GM23338 (cell line): ENCODE measurements around the gene SLC6A18. TPM values are rescaled to one million over a fixed set of nuclear protein-coding genes. Genes with fewer than 3 reads are reported as not detected.

Source experiments
- ATAC-seq: fragments of 200-7000 bp; cut with Tn5 transposase; 3 replicates; pipeline ENCODE4 v1.9.1; 2020
- DNase-seq: peaks from one replicate; pipeline ENCODE4 v3.0.0-alpha.2; 2015; ENCODE audit warnings: low spot score
- H2AFZ ChIP-seq: fragments of 200-600 bp; sonication (generic); 2 replicates; pipeline ENCODE4 v1.8.0; 2016; ENCODE audit warnings: antibody characterized with exemption, mild to moderate bottlenecking, moderate library complexity
- H3F3A ChIP-seq: fragments of 200-600 bp; sonication (generic); replicated peaks from 2 replicates; pipeline ENCODE4 v1.8.0; 2017; ENCODE audit warnings: antibody characterized with exemption, mixed run types, low read depth
- H3K27ac ChIP-seq: fragments of 200-600 bp; sonication (generic); 2 replicates; pipeline ENCODE4 v1.6.1; 2016; ENCODE audit warnings: low read depth
- H3K27me3 ChIP-seq: fragments of 200-600 bp; sonication (generic); 2 replicates; pipeline ENCODE4 v1.8.0; 2016; ENCODE audit warnings: mild to moderate bottlenecking, mixed run types, moderate library complexity; ENCODE audit not compliant: insufficient read depth
- H3K36me3 ChIP-seq: fragments of 200-600 bp; sonication (generic); 2 replicates; pipeline ENCODE4 v1.8.0; 2016; ENCODE audit warnings: mild to moderate bottlenecking; ENCODE audit not compliant: insufficient read depth
- H3K4me1 ChIP-seq: fragments of 200-600 bp; sonication (generic); 2 replicates; pipeline ENCODE4 v1.8.0; 2016; ENCODE audit warnings: mild to moderate bottlenecking, moderate library complexity; ENCODE audit not compliant: insufficient read depth
- H3K4me2 ChIP-seq: fragments of 200-600 bp; sonication (generic); 2 replicates; pipeline ENCODE4 v1.7.1; 2017; ENCODE audit warnings: mixed run types
- H3K4me3 ChIP-seq: fragments of 200-600 bp; sonication (generic); 2 replicates; pipeline ENCODE4 v1.6.1; 2016; ENCODE audit warnings: mixed run types
- H3K79me2 ChIP-seq: fragments of 200-600 bp; sonication (generic); replicated peaks from 2 replicates; pipeline ENCODE4 v1.8.0; 2017; ENCODE audit warnings: mild to moderate bottlenecking; ENCODE audit not compliant: insufficient read depth
- H3K9me2 ChIP-seq: fragments of 200-600 bp; sonication (generic); 2 replicates; pipeline ENCODE4 v1.8.0; 2017; ENCODE audit not compliant: insufficient read depth
- H4K20me1 ChIP-seq: fragments of 200-600 bp; sonication (generic); replicated peaks from 2 replicates; pipeline ENCODE4 v1.8.0; 2017; ENCODE audit warnings: mild to moderate bottlenecking; ENCODE audit not compliant: insufficient read depth
- H3K27ac Mint-ChIP-seq: 2 replicates; pipeline ENCODE4 v1.8.0; 2020; ENCODE audit warnings: inconsistent platforms, mild to moderate bottlenecking, moderate library complexity, mixed read lengths
- H3K27me3 Mint-ChIP-seq: 3 replicates; pipeline ENCODE4 v1.8.0; 2022; ENCODE audit warnings: low read depth, mild to moderate bottlenecking, moderate library complexity, mixed read lengths, inconsistent platforms; ENCODE audit not compliant: insufficient read depth, poor library complexity
- H3K36me3 Mint-ChIP-seq: 3 replicates; pipeline ENCODE4 v1.8.0; 2021; ENCODE audit warnings: low read depth, mild to moderate bottlenecking, inconsistent platforms, moderate library complexity, mixed read lengths
- H3K4me1 Mint-ChIP-seq: 3 replicates; pipeline ENCODE4 v1.8.0; 2020; ENCODE audit warnings: mild to moderate bottlenecking, inconsistent platforms, mixed read lengths
- H3K4me3 Mint-ChIP-seq: 3 replicates; pipeline ENCODE4 v1.8.0; 2021; ENCODE audit warnings: moderate library complexity, mild to moderate bottlenecking, inconsistent platforms, mixed read lengths
- H3K9me3 Mint-ChIP-seq: 3 replicates; pipeline ENCODE4 v1.8.0; 2020; ENCODE audit warnings: moderate library complexity, mild to moderate bottlenecking, inconsistent platforms, mixed read lengths
- CREB1 ChIP-seq: fragments of 250-450 bp; sonication (Bioruptor Pico); IDR thresholded peaks from 2 replicates; pipeline ENCODE4 v1.5.0; 2020; ENCODE audit warnings: low read depth, mild to moderate bottlenecking, moderate library complexity
- EZH2phosphoT487 ChIP-seq: fragments of 200-600 bp; sonication (generic); IDR thresholded peaks from one replicate; pipeline ENCODE4 v1.8.1; 2018; ENCODE audit warnings: antibody characterized with exemption; ENCODE audit not compliant: unreplicated experiment
- ZNF331 ChIP-seq: fragments of 250-450 bp; sonication (Bioruptor Pico); IDR thresholded peaks from 2 replicates; pipeline ENCODE4 v1.5.0; 2020; ENCODE audit warnings: low read depth, mild to moderate bottlenecking, moderate library complexity
- ZNF462 ChIP-seq: fragments of 250-450 bp; sonication (Bioruptor Pico); IDR thresholded peaks from 2 replicates; pipeline ENCODE4 v1.5.0; 2020; ENCODE audit warnings: mild to moderate bottlenecking, moderate library complexity
- polyA plus RNA-seq: library from polyadenylated mRNA; unstranded; fragments of >200 nt; fragmentation: Nextera tagmentation; extraction: Ambion mirVana; gene quantifications from 2 replicates; pipeline ENCODE4 v1.2.1, GENCODE V29; 2016
- total RNA-seq: library from RNA; depleted of rRNA; stranded (reverse); fragments of >200 nt; shearing (Covaris generic); gene quantifications from 2 replicates; pipeline ENCODE4 v1.2.3, GENCODE V29; 2014
- TF ChIP-seq, protein P1 (sequence below): IDR thresholded peaks from 2 replicates; pipeline ENCODE4 v1.6.1; 2016; ENCODE audit warnings: antibody characterized with exemption
- TF ChIP-seq, protein P2 (sequence below): IDR thresholded peaks from one replicate; pipeline ENCODE4 v1.6.1; 2018; ENCODE audit warnings: antibody characterized with exemption; ENCODE audit not compliant: unreplicated experiment

SLC6A18 gene
- total and polyA plus RNA-seq, 2 experiments from 2014 or later = not detected

GRCh38 chr5:1213508-1214162 is 11.5 kb upstream of the SLC6A18 start (continued):
- TF ChIP-seq ZNF462 (CRISPR knock-in tag) (no peak), EZH2phosphoT487 (no peak), ZNF331 (no peak)
- TF ChIP-seq, protein P1, sequence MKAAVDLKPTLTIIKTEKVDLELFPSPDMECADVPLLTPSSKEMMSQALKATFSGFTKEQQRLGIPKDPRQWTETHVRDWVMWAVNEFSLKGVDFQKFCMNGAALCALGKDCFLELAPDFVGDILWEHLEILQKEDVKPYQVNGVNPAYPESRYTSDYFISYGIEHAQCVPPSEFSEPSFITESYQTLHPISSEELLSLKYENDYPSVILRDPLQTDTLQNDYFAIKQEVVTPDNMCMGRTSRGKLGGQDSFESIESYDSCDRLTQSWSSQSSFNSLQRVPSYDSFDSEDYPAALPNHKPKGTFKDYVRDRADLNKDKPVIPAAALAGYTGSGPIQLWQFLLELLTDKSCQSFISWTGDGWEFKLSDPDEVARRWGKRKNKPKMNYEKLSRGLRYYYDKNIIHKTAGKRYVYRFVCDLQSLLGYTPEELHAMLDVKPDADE = no peak

DNA sequence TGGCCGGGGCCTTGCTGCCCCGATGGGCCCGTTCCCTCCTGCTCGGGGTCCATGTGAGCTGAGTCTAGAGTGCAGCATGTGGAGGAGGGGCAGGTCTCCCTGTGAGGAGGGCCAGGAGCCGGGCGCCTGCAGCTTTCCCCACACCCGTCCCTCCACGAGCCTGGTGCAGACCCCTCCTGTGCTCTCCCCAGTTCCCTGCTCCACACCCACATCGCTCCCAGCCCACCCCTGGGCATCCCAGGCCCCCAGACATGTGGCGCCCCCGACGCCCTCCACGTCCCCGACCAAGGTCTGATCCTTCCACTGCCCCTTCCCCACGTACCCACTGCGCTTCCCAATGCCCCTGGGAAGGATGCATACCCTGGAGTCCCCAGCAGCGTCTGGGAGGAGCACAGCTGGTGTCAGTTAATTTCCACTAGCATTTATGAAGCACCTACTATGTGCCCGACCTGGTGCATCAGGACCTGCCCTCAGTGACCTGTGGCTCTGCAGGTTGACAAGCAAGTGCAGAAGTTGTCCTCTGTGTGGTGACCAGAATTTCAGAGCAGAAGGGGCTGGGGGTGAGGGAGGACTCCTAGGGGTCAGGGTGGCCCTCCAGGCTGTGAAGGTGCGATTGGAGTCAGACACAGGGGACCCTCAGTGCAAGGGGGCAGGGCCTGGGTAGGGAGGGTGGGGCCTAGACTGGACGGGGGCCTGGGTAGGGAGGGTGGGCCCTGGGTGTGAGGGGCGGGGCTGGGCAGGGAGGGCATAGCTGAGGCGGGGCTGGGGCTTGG is 10.8 kb upstream of the SLC6A18 start:
- Histone ChIP-seq H3K4me3 (no peak overlapping the region), H3K79me2 (no peaks in the 10 kb centered on the region), H3K27ac (no peak overlapping the region), H3F3A (no peaks in the 10 kb centered on the region), H3K4me2 (no peak overlapping the region), H3K27me3 (no peaks in the 10 kb centered on the region), H3K9me2 (no peaks in the 10 kb centered on the region), H3K36me3 (no peaks in the 10 kb centered on the region), H2AFZ (no peak overlapping the region), H4K20me1 (no peaks in the 10 kb centered on the region), H3K4me1 (no peaks in the 10 kb centered on the region)
- Mint-ChIP-seq H3K4me3 (no peak overlapping the region), H3K4me1 (peaks cover 3% of the 10 kb centered on the region; the same call in 2 of the 3 replicates), H3K27me3 (peaks cover 4% of the 10 kb centered on the region), H3K27ac (no peak overlapping the region), H3K36me3 (no peaks in the 10 kb centered on the region; the same call in 2 of the 3 replicates), H3K9me3 (peaks cover 3% of the 10 kb centered on the region; the same call in 1 of the 3 replicates)
- DNase-seq = no peak
- no peak for ATAC-seq
- TF ChIP-seq, protein P2, sequence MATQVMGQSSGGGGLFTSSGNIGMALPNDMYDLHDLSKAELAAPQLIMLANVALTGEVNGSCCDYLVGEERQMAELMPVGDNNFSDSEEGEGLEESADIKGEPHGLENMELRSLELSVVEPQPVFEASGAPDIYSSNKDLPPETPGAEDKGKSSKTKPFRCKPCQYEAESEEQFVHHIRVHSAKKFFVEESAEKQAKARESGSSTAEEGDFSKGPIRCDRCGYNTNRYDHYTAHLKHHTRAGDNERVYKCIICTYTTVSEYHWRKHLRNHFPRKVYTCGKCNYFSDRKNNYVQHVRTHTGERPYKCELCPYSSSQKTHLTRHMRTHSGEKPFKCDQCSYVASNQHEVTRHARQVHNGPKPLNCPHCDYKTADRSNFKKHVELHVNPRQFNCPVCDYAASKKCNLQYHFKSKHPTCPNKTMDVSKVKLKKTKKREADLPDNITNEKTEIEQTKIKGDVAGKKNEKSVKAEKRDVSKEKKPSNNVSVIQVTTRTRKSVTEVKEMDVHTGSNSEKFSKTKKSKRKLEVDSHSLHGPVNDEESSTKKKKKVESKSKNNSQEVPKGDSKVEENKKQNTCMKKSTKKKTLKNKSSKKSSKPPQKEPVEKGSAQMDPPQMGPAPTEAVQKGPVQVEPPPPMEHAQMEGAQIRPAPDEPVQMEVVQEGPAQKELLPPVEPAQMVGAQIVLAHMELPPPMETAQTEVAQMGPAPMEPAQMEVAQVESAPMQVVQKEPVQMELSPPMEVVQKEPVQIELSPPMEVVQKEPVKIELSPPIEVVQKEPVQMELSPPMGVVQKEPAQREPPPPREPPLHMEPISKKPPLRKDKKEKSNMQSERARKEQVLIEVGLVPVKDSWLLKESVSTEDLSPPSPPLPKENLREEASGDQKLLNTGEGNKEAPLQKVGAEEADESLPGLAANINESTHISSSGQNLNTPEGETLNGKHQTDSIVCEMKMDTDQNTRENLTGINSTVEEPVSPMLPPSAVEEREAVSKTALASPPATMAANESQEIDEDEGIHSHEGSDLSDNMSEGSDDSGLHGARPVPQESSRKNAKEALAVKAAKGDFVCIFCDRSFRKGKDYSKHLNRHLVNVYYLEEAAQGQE = no peak
- no peak for TF ChIP-seq CREB1
